GM12878 (cell line): ENCODE results near the gene LDLRAD4. TPM values are rescaled to one million over a fixed set of nuclear protein-coding genes. Genes with fewer than 3 reads are reported as not detected.

Source experiments
- ATAC-seq: fragments of 200-7000 bp; cut with Tn5 transposase; 3 replicates; pipeline ENCODE4 v1.9.1; 2020; ENCODE audit warnings: mild to moderate bottlenecking, moderate library complexity
- BruUV-seq: library from RNA; stranded (reverse); fragments of 400-500 nt; replicated peaks from 2 replicates; lab custom pipeline; 2021; lab: Mats Ljungman, UMichigan
- CTCF ChIA-PET: fragments of 300-600 bp; sonication (Branson Sonifier 250); formaldehyde crosslinking; extraction: SDS; loops from one replicate; lab custom pipeline; 2021; ENCODE audit warnings: inconsistent platforms; lab: Yijun Ruan, JAX
- POLR2A ChIA-PET: fragments of 350-600 bp; formaldehyde crosslinking; extraction: SDS; loops from one replicate; lab custom pipeline; 2021; ENCODE audit warnings: inconsistent platforms; lab: Charles Lee
- RAD21 ChIA-PET: fragments of 300-600 bp; sonication (Branson Sonifier 250); formaldehyde crosslinking; loops from one replicate; lab custom pipeline; 2023; ENCODE audit warnings: antibody characterized with exemption; ENCODE audit not compliant: unreplicated experiment; lab: Charles Lee
- SMC1A ChIA-PET: fragments of 300-600 bp; sonication (Branson Sonifier 250); formaldehyde crosslinking; loops from one replicate; lab custom pipeline; 2023; ENCODE audit not compliant: unreplicated experiment, uncharacterized antibody; lab: Charles Lee
- DNase-seq: peaks from one replicate; pipeline ENCODE4 v3.0.0-alpha.2; 2011; ENCODE audit warnings: low read depth, low spot score
- FAIRE-seq: peaks from 3 replicates; lab custom pipeline; 2011; peaks lifted over from hg19 to GRCh38; lab: Jason Lieb, UNC
- H2AFZ ChIP-seq: 2 replicates; pipeline ENCODE4 v1.6.0; 2011; ENCODE audit warnings: low read depth, low read length, control low read depth; ENCODE audit not compliant: control insufficient read depth
- H3K27ac ChIP-seq: 2 replicates; pipeline ENCODE4 v1.5.1; 2011; ENCODE audit warnings: control low read depth; ENCODE audit not compliant: control insufficient read depth, insufficient read depth
- H3K27me3 ChIP-seq, 2 experiments: replicated peaks in 1 of 2; 2 replicates each; pipeline versions ENCODE4 v1.6.0 to v1.6.1; 2011; ENCODE audit warnings: low read length in 1 of 2; ENCODE audit not compliant: control insufficient read depth in 2 of 2, insufficient read depth in 2 of 2
- H3K36me3 ChIP-seq, 2 experiments: 2 replicates each; pipeline ENCODE4 v1.5.1; 2011; ENCODE audit warnings: low read length in 1 of 2; ENCODE audit not compliant: control insufficient read depth in 2 of 2, insufficient read depth in 2 of 2
- H3K4me1 ChIP-seq: 2 replicates; pipeline ENCODE4 v1.6.1; 2011; ENCODE audit warnings: mild to moderate bottlenecking, low read length, moderate library complexity, mixed read lengths; ENCODE audit not compliant: control insufficient read depth, insufficient read depth
- H3K4me2 ChIP-seq: 2 replicates; pipeline ENCODE4 v1.6.0; 2011; ENCODE audit warnings: control low read depth; ENCODE audit not compliant: control insufficient read depth, insufficient read depth
- H3K4me3 ChIP-seq: fragments of 200-600 bp; sonication (generic); 2 replicates; pipeline ENCODE4 v1.5.1; 2016
- H3K79me2 ChIP-seq: 2 replicates; pipeline ENCODE4 v1.6.0; 2011; ENCODE audit warnings: low read length; ENCODE audit not compliant: control insufficient read depth, insufficient read depth
- H3K9ac ChIP-seq: 2 replicates; pipeline ENCODE4 v1.8.0; 2011; ENCODE audit warnings: low read length, control low read depth, mixed read lengths; ENCODE audit not compliant: control insufficient read depth, insufficient read depth
- H3K9me3 ChIP-seq: replicated peaks from 3 replicates; pipeline ENCODE4 v1.5.1; 2011; ENCODE audit warnings: mild to moderate bottlenecking, low read length; ENCODE audit not compliant: control insufficient read depth, insufficient read depth
- H4K20me1 ChIP-seq: 2 replicates; pipeline ENCODE4 v1.6.0; 2011; ENCODE audit not compliant: control insufficient read depth, insufficient read depth
- BCL11A ChIP-seq: IDR thresholded peaks from 2 replicates; pipeline ENCODE4 v1.6.1; 2011; ENCODE audit warnings: low read depth, low read length
- CHD2 ChIP-seq: IDR thresholded peaks from 2 replicates; pipeline ENCODE4 v1.6.1; 2011; ENCODE audit warnings: low read depth, low read length, improper control_type of control experiment, borderline replicate concordance
- MYC ChIP-seq: IDR thresholded peaks from 2 replicates; pipeline ENCODE4 v1.6.1; 2011; ENCODE audit warnings: mild to moderate bottlenecking, low read length, moderate library complexity, inconsistent platforms; ENCODE audit not compliant: insufficient read depth, insufficient replicate concordance, insufficient read length, severe bottlenecking
- NFYB ChIP-seq: IDR thresholded peaks from 2 replicates; pipeline ENCODE4 v1.6.1; 2011; ENCODE audit warnings: low read depth, mild to moderate bottlenecking, low read length, improper control_type of control experiment, moderate library complexity; ENCODE audit not compliant: insufficient read depth
- POU2F2 ChIP-seq: IDR thresholded peaks from 3 replicates; pipeline ENCODE4 v1.6.1; 2011; ENCODE audit warnings: low read depth, mild to moderate bottlenecking, low read length, borderline replicate concordance
- SIX5 ChIP-seq: IDR thresholded peaks from 2 replicates; pipeline ENCODE4 v1.6.1; 2011; ENCODE audit warnings: mild to moderate bottlenecking, low read depth, low read length, moderate library complexity; ENCODE audit not compliant: severe bottlenecking
- SREBF2 ChIP-seq: IDR thresholded peaks from 2 replicates; pipeline ENCODE4 v1.6.1; 2012; ENCODE audit warnings: mild to moderate bottlenecking, low read length
- WRNIP1 ChIP-seq: IDR thresholded peaks from 2 replicates; pipeline ENCODE4 v1.6.1; 2011; ENCODE audit warnings: low read depth, low read length, improper control_type of control experiment, borderline replicate concordance
- WGBS: methylation state at CpG from one replicate; pipeline ENCODE4 v1.1.6; 2016; ENCODE audit warnings: low lambda C conversion rate; ENCODE audit not compliant: insufficient replicate concordance, insufficient coverage; ENCODE audit errors: missing lambda C conversion rate; 5-methylcytosine and 5-hydroxymethylcytosine counted together
- in situ Hi-C: fragments of 300-500 bp; cut with MboI; formaldehyde crosslinking; loops from 9 replicates; pipeline ENCODE4 v1.14.3; 2018; ENCODE audit warnings: mixed read lengths
- intact Hi-C: fragments of 100-400 bp; cut with micrococcal nuclease; formaldehyde crosslinking; loops from one replicate; pipeline ENCODE4 v1.14.2; 2022; ENCODE audit not compliant: unreplicated experiment
- polyA plus RNA-seq, 11 experiments: library from polyadenylated mRNA; depleted of rRNA in 4 of 11; unstranded in 6 of 11; stranded (reverse) in 5 of 11; fragments of >200 nt; fragmentation: Nextera tagmentation in 4 of 11; fragmentation: Illumina TruSeq in 1 of 11; extraction: Ambion mirVana in 4 of 11; extraction: Trizol in 1 of 11; gene quantifications; 1 replicate in 1 of 11; 2 replicates in 10 of 11; pipeline versions ENCODE4 v1.2.1 to v1.2.3, GENCODE V29; 2011 to 2016; ENCODE audit warnings: inconsistent platforms in 2 of 11, missing spikeins in 2 of 11, low read depth in 1 of 11
- total RNA-seq, 4 experiments: library from RNA; depleted of rRNA in 3 of 4; stranded (reverse); fragments of >200 nt in 3 of 4; fragmentation: Illumina TruSeq in 1 of 4; extraction: Trizol in 1 of 4; gene quantifications; 2 replicates each; pipeline versions ENCODE4 v1.2.1 to v1.2.3, GENCODE V29; 2013 to 2021
- TF ChIP-seq, protein P1 (sequence below): fragments of 450-650 bp; IDR thresholded peaks from 2 replicates; pipeline ENCODE4 v1.6.1; 2017; ENCODE audit warnings: mild to moderate bottlenecking, moderate library complexity
- TF ChIP-seq, protein P2 (sequence below): fragments of 450-650 bp; IDR thresholded peaks from 2 replicates; pipeline ENCODE4 v1.6.1; 2016; ENCODE audit warnings: mild to moderate bottlenecking
- TF ChIP-seq, protein P3 (sequence below): fragments of 450-650 bp; IDR thresholded peaks from 2 replicates; pipeline ENCODE4 v1.6.1; 2017; ENCODE audit warnings: low read depth, mild to moderate bottlenecking, moderate library complexity

Gene LDLRAD4
- total and polyA plus RNA-seq, 10 of the 15 experiments (the other 5 are each of a cell fraction or from before 2014, with no cell fraction given), result 2.7 to 16.8 (median 11.2) TPM

DNA sequence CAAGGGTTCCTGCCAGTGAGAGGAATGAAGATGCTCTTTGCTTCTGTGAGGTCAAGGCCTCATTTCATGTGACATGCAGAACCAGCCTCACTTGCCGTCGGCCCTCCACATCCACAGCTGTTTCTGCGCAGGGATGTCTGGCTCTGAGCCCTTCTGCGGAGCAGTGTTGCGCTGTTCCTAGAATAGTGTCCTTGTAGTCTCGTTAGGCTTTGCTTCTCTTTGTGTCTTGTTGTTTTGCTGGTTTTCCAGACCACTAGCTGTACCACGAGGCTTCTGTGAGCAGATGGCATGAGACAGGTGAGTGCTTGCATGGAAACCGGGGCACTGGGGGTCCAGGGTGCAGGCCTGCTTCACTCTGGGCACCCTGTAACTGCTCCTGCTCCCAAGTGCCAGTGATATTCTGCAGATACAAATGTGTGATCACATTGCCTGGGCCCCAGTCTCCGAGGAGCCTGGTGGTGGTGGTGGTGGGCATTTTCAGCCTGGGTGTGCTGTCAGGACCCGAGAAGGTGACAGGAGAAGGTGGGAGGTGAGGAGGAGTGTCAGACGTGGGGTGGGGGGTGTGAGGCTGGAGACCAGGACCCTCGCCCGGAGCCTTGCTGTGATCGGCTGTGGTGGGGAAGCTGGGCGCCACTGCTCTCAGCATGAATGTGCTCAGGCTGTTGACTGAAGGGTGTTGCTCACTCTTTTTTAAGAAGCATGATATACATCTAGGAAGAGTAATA lies 34.3 kb downstream of the LDLRAD4 start:
- Histone ChIP-seq H4K20me1 (no peaks in the 10 kb centered on the region), H3K4me3 (no peak overlapping the region), H3K4me2 (no peak overlapping the region), H3K9ac (no peak overlapping the region), H3K9me3 (no peaks in the 10 kb centered on the region), H3K27me3 (no peaks in the 10 kb centered on the region; a peak in 1 of 4 replicates), H2AFZ (no peak overlapping the region), H3K79me2 (no peaks in the 10 kb centered on the region), H3K4me1 (no peaks in the 10 kb centered on the region), H3K36me3 (no peaks in the 10 kb centered on the region), H3K27ac (no peak overlapping the region)
- BruUV-seq, result no TSS peak
- no peak for ATAC-seq
- 52% methylated on average over 15 of the region's 15 CpGs for WGBS
- RAD21 ChIA-PET, result no interaction called here
- CTCF ChIA-PET, result no interaction called here
- SMC1A ChIA-PET, result no interaction called here
- in situ Hi-C loops, result no loop called here
- intact Hi-C loops, result no loop called here
- TF ChIP-seq CHD2 (no peak), SREBF2 (no peak), SIX5 (no peak), NFYB (no peak), POU2F2 (no peak), MYC (no peak), BCL11A (no peak), WRNIP1 (no peak)
- TF ChIP-seq, protein P1, sequence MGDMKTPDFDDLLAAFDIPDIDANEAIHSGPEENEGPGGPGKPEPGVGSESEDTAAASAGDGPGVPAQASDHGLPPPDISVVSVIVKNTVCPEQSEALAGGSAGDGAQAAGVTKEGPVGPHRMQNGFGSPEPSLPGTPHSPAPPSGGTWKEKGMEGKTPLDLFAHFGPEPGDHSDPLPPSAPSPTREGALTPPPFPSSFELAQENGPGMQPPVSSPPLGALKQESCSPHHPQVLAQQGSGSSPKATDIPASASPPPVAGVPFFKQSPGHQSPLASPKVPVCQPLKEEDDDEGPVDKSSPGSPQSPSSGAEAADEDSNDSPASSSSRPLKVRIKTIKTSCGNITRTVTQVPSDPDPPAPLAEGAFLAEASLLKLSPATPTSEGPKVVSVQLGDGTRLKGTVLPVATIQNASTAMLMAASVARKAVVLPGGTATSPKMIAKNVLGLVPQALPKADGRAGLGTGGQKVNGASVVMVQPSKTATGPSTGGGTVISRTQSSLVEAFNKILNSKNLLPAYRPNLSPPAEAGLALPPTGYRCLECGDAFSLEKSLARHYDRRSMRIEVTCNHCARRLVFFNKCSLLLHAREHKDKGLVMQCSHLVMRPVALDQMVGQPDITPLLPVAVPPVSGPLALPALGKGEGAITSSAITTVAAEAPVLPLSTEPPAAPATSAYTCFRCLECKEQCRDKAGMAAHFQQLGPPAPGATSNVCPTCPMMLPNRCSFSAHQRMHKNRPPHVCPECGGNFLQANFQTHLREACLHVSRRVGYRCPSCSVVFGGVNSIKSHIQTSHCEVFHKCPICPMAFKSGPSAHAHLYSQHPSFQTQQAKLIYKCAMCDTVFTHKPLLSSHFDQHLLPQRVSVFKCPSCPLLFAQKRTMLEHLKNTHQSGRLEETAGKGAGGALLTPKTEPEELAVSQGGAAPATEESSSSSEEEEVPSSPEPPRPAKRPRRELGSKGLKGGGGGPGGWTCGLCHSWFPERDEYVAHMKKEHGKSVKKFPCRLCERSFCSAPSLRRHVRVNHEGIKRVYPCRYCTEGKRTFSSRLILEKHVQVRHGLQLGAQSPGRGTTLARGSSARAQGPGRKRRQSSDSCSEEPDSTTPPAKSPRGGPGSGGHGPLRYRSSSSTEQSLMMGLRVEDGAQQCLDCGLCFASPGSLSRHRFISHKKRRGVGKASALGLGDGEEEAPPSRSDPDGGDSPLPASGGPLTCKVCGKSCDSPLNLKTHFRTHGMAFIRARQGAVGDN, result no peak
- TF ChIP-seq, protein P2, sequence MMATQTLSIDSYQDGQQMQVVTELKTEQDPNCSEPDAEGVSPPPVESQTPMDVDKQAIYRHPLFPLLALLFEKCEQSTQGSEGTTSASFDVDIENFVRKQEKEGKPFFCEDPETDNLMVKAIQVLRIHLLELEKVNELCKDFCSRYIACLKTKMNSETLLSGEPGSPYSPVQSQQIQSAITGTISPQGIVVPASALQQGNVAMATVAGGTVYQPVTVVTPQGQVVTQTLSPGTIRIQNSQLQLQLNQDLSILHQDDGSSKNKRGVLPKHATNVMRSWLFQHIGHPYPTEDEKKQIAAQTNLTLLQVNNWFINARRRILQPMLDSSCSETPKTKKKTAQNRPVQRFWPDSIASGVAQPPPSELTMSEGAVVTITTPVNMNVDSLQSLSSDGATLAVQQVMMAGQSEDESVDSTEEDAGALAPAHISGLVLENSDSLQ, result no peak
- TF ChIP-seq, protein P3, sequence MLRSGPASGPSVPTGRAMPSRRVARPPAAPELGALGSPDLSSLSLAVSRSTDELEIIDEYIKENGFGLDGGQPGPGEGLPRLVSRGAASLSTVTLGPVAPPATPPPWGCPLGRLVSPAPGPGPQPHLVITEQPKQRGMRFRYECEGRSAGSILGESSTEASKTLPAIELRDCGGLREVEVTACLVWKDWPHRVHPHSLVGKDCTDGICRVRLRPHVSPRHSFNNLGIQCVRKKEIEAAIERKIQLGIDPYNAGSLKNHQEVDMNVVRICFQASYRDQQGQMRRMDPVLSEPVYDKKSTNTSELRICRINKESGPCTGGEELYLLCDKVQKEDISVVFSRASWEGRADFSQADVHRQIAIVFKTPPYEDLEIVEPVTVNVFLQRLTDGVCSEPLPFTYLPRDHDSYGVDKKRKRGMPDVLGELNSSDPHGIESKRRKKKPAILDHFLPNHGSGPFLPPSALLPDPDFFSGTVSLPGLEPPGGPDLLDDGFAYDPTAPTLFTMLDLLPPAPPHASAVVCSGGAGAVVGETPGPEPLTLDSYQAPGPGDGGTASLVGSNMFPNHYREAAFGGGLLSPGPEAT, result no peak
- FAIRE-seq, result no peak
- no peak for DNase-seq
- POLR2A ChIA-PET, result no interaction called here
